GM06990 (cell line): ENCODE data around the gene ST6GALNAC6.
A peak's percentile ranks its signal among the peaks of the same experiment; 100 is the strongest.

Source experiments
- DNase-seq: peaks from one replicate; pipeline ENCODE4 v3.0.0-alpha.2; 2011; ENCODE audit not compliant: insufficient read length; ENCODE audit errors: extremely low read depth
- H3K27me3 ChIP-seq: replicated peaks from 2 replicates; pipeline ENCODE4 v1.6.0; 2011; ENCODE audit warnings: low read length; ENCODE audit not compliant: control insufficient read depth, insufficient read depth
- H3K36me3 ChIP-seq: 2 replicates; pipeline ENCODE4 v1.5.1; 2011; ENCODE audit warnings: low read length; ENCODE audit not compliant: control insufficient read depth, insufficient read depth
- H3K4me3 ChIP-seq: replicated peaks from 2 replicates; pipeline ENCODE4 v1.5.1; 2011; ENCODE audit warnings: low read depth, mild to moderate bottlenecking, control low read depth, low read length
- TF ChIP-seq, protein P1 (sequence below): IDR thresholded peaks from 2 replicates; pipeline ENCODE4 v1.5.1; 2011; ENCODE audit warnings: low read length, control low read depth, mild to moderate bottlenecking, inconsistent platforms; ENCODE audit not compliant: insufficient read depth, poor library complexity, severe bottlenecking

The ST6GALNAC6 gene

GRCh38 chr9:127930231-127931091 is 31.1 kb upstream of the ST6GALNAC6 start, which contains the start of gene PIP5KL1:
Gene PIP5KL1, minus strand, starts transcription at chr9:127930777. Its CDS starts 25 bp downstream, at chr9:127930752.
- TF ChIP-seq, protein P1, sequence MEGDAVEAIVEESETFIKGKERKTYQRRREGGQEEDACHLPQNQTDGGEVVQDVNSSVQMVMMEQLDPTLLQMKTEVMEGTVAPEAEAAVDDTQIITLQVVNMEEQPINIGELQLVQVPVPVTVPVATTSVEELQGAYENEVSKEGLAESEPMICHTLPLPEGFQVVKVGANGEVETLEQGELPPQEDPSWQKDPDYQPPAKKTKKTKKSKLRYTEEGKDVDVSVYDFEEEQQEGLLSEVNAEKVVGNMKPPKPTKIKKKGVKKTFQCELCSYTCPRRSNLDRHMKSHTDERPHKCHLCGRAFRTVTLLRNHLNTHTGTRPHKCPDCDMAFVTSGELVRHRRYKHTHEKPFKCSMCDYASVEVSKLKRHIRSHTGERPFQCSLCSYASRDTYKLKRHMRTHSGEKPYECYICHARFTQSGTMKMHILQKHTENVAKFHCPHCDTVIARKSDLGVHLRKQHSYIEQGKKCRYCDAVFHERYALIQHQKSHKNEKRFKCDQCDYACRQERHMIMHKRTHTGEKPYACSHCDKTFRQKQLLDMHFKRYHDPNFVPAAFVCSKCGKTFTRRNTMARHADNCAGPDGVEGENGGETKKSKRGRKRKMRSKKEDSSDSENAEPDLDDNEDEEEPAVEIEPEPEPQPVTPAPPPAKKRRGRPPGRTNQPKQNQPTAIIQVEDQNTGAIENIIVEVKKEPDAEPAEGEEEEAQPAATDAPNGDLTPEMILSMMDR, result peak; percentile 7
- DNase-seq, result peak; percentile 85
- H3K36me3 ChIP-seq, result peaks cover under 1% of the 10 kb centered on the region; the same call in 1 of the 2 replicates
- H3K4me3 ChIP-seq, result peak within 1 kb of the TSS; percentile 63
- H3K27me3 ChIP-seq, result no peaks in the 10 kb centered on the region; the same call in 1 of the 2 replicates

DNA sequence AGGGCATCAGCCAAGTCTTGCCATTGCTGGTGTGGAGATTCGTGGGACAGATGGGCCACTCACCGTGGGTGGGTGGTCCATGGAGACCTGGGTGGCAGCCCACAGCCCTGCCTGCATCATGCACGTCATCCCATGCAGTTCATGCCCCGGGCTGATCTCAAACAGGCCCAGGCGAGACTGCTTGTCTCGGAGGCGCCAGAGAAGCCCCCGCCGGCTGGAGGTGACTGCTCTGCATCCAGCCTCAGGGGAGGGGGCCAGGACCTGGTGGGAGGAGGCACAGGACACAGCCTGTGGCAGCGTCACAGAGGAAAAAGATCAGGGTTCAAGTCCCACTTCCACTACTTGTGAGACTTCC is 30.2 kb upstream of the ST6GALNAC6 start:
- no peak overlapping the region for H3K4me3 ChIP-seq
- no peak for DNase-seq
- no peaks in the 10 kb centered on the region; the same call in 1 of the 2 replicates for H3K27me3 ChIP-seq
- no peaks in the 10 kb centered on the region for H3K36me3 ChIP-seq
- TF ChIP-seq, protein P1, result no peak

GRCh38 chr9:127928676-127929624 is 29.5 kb upstream of the ST6GALNAC6 start:
- TF ChIP-seq, protein P1, result no peak
- Histone ChIP-seq H3K36me3 (no peaks in the 10 kb centered on the region), H3K4me3 (no peak overlapping the region), H3K27me3 (no peaks in the 10 kb centered on the region; the same call in 1 of the 2 replicates)
- no peak for DNase-seq

DNA sequence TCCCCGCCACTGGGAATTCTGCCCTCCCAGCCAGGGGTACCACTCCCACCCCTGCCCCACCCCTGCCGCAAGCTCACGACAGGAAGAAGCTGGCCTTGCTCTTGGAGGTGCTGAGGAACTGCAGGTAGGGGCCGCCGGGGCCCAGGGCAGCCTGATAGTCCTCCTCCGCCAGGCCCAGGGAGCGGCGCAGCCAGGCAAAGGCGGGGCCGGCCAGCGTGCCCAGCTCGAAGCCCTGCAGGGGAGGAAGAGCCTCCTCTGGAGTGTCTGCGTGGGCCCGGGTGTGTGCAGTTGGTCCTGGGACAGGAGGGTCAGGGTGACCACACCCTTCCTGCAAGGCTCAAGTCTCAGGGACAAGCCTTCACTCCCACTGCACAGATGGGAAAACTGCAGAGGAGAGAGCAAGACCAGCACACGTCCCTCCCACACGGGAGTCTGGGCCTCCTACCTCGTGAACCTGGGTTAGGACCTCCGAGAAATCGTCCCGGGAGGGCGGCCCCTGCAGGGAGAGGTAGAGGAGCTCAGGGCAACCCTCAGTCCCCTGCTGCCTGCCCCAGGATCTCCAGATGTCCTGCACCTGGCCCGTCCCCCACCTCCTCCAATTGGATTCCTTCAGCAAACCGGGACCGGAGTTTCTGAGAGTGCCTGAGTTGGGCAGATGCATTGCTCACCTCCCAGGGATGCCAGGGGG is 28.7 kb upstream of the ST6GALNAC6 start:
- no peak for DNase-seq
- no peaks in the 10 kb centered on the region for H3K36me3 ChIP-seq
- H3K4me3 ChIP-seq, result no peak overlapping the region
- TF ChIP-seq, protein P1, result no peak
- no peaks in the 10 kb centered on the region; the same call in 1 of the 2 replicates for H3K27me3 ChIP-seq
